NB4 (cell line): ENCODE results near the gene CYP46A1.

Experiments
- CTCF ChIP-seq: IDR thresholded peaks from one replicate; pipeline ENCODE4 v1.5.1; 2012; ENCODE audit warnings: low read depth, low read length
- POLR2A ChIP-seq: IDR thresholded peaks from 2 replicates; pipeline ENCODE4 v1.6.1; 2011; ENCODE audit warnings: mild to moderate bottlenecking; ENCODE audit not compliant: insufficient read length; ENCODE audit errors: extremely low read depth

GRCh38 chr14:99647411-99647810 lies 36.7 kb upstream of the CYP46A1 start:
- TF ChIP-seq CTCF, result no peak
- no peak for TF ChIP-seq POLR2A
